ENCODE results near the gene NEK8.

NEK8 gene

DNA sequence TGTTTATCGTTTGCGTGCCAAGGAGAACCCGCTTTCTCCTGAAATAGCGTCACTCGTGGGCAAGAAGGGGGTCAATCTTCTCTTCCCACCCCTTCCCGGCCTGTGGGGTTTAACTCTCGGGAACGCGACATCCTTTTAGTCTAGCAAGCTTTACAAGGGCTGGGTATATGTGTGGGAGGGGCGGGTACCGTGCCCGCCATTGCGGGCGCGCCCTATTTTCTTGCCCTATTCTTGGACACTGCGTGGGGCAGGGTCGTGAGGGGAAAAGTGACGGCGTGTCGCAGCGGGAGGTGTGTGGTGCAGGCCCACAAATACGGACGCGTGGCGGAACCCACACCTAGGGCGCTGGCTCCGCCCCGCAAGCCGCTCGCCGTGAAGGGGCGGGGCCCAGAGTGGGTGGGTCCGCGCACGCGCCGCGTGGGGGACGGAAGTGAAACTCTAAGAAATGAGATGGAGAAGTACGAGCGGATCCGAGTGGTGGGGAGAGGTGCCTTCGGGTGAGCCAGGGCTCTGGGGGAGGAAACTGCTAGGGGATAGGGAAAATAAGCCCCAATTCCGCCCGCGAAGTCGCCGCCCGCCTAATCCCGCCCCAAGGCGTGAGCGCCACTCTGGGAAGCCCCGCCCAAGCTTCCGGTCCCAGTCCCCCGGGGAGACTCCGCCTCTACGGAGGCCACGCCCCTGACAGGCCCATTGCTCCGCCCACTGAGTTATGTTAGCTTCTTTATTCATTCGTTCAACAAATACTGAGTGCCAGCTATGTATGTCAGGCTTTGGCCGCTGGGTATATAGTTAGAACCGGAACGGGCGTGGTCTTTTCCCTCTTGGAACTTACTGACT is at the start of gene NEK8:
Gene NEK8 (plus strand): TSS at position 425 of the 837 bp plus-strand sequence. CDS start 26 bp downstream, at position 451.
- DNase-seq = peak in 55 of 56 donors; percentile 58 to 97 (median 90)

- no peak for DNase-seq
Observed at GRCh38 chr17:28682655-28683054, 45.9 kb upstream of the NEK8 start.

DNA sequence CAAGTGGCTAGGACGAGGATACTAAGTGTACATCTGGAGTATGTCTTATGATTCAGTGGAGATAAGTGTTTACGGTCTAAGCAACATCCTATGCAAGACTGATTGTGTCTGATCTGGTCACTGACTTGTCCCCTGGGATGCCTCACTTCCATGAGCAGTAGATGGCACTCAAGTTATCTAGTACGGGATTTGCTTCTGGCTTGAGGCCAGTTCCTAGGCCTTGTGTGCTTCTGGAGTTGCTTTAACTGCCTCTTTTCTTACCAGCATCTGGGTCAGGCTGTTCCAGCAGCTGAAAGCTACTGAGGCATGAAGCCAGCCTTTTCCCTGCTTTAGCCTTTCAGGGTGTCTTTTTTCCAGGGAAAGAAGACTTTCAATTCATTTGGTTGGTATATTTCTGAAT is 43.6 kb upstream of the NEK8 start:
- DNase-seq = peak in 50 of 56 donors; percentile 6 to 92 (median 61)

GRCh38 chr17:28685366-28685765 is 43.2 kb upstream of the NEK8 start:
- no peak for DNase-seq

DNA sequence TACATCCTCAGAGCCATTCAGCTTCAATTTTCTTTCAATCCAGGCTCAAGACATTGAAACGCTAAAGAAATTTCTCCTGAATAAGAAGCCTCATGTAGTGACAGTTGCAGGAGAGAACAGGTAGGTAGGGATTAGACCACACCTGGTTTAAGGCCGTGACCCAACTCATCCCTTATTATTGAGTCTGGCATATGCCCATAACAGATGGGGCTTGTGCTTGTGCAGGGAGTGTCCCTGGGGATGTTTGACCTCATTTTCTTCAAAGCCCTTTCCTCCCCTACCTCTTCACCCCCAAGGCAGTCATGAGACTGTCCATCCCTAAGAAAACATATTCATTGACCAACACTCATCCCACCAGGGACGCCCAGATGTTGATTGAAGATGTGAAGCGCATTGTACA is 42.3 kb upstream of the NEK8 start:
- no peak for DNase-seq

DNA sequence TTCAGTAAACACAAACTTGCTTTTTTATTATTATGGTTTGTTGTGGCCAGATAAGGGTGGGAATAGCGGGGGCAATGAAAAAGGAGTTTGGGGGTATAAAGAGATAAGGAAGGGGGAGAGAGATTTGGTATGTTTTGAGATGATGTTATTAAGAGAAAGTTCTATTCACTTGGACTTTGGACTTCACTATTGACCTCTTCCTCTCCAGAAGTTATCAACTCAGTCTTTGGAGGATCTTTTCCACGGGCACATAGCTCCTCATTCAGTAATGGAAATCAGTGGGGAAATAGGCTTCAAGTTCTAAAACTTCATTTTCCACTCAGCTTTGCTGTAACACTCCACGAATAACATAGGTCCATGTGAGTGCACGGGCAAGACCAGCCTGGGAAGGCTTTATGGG is 40.1 kb upstream of the NEK8 start:
- no peak for DNase-seq

GRCh38 chr17:28689011-28689410 is 39.6 kb upstream of the NEK8 start:
- DNase-seq = no peak

- peak in 11 of 56 donors; percentile 0 to 47 (median 23) for DNase-seq
Observed at GRCh38 chr17:28693869-28694268, 34.7 kb upstream of the NEK8 start.

DNA sequence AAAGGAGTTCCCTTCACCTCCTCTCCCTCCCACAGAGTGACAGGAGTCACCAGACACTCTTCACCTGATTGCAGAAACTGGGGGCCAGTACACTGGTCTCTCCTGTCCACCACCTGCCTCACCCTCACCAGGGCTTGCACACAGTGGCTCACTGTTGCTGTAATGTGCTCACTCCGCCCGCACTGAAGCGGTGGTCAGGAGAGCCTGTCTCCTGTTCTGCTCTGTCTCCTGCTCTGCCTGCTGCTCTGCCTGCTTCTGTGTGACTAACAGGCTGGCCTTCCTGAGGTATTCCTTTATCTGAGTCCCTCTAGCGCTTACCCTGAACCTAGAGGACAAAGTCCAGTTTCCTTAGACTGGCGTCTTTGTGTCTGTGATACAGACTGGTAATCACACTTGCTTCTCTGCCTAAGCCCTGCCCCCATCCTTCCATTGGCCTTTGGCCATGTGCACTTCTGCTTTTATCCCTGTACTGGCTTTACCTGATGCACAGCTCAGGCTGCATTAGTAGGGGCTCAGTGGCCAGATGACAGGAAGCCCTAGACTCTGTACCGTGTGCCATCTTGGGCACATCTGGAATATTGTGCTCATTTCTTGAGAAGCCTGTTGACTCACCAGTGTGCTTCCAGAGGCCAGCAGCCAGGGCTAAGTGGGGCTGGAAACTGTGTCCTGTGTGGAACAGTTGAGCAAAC is 30.2 kb upstream of the NEK8 start:
- no peak for DNase-seq

DNA sequence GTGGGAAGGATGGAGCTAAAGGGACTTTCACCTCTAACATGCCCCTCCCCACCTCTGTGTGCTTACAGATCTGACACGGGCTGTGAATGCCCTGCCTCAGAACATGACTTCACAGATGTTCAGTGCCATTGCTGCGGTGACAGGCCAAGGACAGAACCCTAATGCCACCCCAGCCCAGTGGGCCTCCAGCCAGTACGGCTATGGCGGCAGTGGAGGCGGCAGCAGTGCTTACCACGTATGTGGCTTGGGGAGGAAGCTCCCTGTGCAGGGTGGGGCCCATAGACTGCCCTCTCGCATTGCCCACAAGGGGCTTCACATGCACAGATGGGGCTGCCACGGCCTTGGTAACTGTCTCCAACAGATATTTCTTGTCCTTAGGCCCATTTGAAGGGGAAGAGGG is 28.3 kb upstream of the NEK8 start:
- no peak for DNase-seq

- DNase-seq = no peak
Observed at GRCh38 chr17:28700830-28701492, 27.6 kb upstream of the NEK8 start.

DNA sequence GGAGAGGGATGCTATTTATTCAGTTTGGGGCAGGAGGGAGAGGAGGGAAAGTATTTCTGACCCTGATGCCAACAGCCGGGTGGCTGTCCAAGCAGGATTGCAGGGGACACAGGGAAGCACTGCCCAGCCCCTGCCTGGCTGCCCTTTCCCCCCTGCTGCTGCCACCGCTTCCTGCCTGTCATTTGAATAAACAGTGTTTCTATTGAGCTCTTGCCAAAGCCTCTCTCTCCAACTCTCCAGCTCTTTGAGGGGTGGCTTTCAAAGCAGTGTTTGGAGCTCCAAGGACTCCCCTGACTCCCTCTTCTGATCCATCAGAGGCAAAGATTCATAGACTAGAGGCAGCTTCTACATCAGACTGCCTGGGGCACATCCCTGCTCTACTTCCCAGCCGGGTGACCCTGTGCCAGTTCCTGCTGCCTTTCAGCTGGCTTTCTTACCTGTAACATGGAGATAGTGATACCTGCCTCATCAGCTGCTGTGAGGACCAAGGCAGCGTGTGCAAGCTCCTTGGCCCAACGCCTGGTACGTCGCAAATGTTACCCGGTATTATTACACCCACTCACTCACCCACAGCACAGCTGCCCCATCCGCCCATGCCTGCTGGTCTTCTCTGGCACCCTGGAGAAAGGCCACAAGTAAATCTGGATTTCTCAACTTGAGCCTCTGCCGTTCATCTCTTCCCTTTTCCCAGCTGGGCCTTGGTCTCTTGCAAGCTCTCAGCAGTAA is 26.4 kb upstream of the NEK8 start:
- peak in 48 of 56 donors; percentile 14 to 75 (median 52) for DNase-seq

GRCh38 chr17:28702752-28703150 is 25.8 kb upstream of the NEK8 start:
- DNase-seq = peak in 1 of 56 donors; percentile 18

DNA sequence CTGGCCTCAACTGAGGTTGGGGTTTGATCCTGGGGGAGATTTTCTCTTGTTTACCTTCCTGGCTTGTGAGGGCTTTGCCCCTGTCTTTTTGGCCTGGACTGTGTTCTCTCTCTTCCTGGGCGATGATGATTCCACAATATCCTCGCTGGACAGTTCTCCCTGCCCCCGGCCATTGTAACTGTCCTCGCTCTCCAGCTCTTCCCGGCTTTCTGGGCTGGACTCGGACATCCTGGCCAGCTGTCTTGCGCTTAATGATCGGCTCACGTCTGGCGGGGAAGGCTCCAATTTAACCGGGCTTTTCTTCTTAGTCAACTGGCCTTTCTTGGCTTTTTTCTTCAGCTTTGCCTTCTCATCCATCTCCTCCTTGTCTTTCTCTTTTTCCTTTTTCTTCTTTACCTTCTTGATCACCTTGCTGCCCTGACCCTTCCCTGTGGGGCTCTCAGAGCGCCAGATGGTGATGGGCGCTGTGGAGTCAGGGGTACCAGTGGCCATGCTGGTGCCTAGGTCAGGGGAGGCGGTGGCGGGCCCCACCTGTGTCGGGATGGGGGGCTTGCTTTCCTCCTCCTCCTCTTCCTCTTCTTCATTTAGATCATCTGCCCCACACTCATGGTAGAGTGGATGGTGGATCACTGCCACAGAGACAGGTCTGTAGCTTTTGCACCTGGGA is 24.9 kb upstream of the NEK8 start:
- no peak for DNase-seq

DNA sequence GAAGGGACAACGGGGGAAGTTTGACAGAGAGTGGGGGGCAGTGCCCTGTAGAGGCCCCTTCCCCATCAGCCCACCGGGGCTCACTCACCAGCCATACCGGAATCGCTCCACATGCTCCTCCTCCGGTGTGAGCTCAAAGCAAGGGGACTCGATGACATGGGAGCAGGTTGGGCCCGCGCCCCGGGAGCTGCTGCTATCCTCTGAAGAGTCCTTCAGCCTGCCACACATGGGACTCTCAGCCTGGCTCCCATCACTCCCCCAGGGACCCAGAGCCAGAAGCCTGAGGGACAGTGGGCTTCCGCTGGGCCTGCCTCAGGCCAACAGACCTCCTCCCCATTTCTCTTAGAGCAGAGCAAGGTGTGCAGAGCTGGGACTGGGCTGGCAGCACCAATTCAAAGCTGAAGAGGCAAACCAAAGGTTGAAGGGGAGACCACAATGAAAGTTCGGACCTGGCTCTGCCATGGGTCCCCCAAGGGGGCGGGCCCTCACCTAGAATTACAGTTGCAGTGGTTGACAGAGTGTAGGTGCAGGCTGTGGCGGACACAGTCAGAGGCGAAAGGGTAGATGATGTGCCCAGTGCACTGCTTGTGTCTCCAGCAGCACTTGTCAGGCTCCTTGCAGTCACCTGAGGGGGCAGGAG is 24.2 kb upstream of the NEK8 start:
- DNase-seq = no peak

GRCh38 chr17:28705074-28705659 is 23.4 kb upstream of the NEK8 start:
- no peak for DNase-seq

DNA sequence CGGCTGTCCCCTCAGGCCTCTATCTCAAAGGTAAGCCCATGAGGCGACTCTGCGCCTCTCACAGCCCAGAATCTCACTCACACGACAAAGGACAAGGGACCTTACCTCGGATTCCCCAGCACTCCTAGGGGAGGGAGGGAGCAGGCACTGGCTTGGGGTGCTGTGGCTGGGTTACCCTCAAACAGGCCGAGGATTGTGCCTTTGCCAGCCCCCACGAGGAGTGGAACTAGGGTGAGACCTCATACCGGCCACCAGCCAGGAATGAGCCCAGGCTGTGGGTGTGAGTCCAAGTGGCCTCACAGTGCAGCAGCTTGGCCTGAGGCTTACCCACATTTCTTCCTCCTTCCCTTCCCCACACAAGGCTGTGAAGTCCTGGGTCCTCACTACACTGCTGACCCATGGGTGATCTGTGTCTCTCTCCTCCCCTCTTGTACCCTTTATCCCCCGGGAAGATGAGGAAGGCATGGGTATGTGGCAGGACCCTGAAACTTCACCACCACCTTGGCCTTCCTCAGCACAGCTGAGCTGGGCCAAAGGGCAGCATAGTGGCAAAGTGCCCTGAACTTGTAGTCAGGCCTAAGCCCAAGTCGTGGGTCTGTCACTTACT is 22.8 kb upstream of the NEK8 start:
- DNase-seq = no peak

GRCh38 chr17:28706471-28707338 is 21.9 kb upstream of the NEK8 start:
- no peak for DNase-seq

DNA sequence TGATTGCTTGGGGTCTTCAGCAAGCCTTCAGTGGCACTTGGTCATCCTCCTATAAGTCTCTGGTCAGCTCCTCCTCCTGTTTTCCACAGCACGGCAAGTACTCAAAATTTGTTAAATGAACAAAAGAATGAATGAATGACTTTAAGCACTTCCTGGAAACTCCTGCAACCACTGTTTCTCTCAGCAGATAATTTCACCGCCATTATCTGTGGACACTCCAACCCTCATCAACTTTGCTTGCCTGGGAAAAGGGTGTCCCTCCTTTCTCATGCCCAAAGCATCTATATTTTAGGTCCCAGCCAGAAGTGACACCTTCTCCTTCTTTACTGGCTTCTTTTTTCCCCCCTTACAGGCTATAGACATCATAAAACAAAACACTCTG is 21.3 kb upstream of the NEK8 start:
- no peak for DNase-seq

All from nucleus accumbens (tissue), 56 donors.